Left lung (tissue), 10 donors: ENCODE measurements around the gene CCDC85C. TPM values are rescaled to one million over a fixed set of nuclear protein-coding genes. Genes with fewer than 3 reads are reported as not detected.
A peak's percentile ranks its signal among the peaks of the same experiment; 100 is the strongest.

Experiments used
- ATAC-seq: fragments of 200-7000 bp; cut with Tn5 transposase; one replicate; pipeline ENCODE4 v1.9.1; 2020; ENCODE audit warnings: moderate library complexity
- DNase-seq, 4 donors: peaks; one replicate each; pipeline ENCODE4 v3.0.0-alpha.2; 2013 to 2020
- H3K27ac ChIP-seq, 2 donors: fragments of 200-600 bp; sonication (generic) in 1 of 2; one replicate each; pipeline versions ENCODE4 v1.5.0 to v1.8.0; 2020 to 2021
- H3K27me3 ChIP-seq, 2 donors: fragments of 200-600 bp; sonication (generic) in 1 of 2; one replicate each; pipeline versions ENCODE4 v1.5.0 to v1.8.0; 2020 to 2021
- H3K36me3 ChIP-seq, 2 donors: fragments of 200-600 bp; sonication (generic) in 1 of 2; one replicate each; pipeline versions ENCODE4 v1.5.0 to v1.8.0; 2020 to 2021
- H3K4me1 ChIP-seq, 2 donors: fragments of 200-600 bp; one replicate each; pipeline ENCODE4 v1.8.0; 2021
- H3K4me3 ChIP-seq, 2 donors: fragments of 200-600 bp; sonication (generic) in 1 of 2; one replicate each; pipeline versions ENCODE4 v1.5.0 to v1.8.0; 2020 to 2021; ENCODE audit warnings: mild to moderate bottlenecking in 1 of 2
- H3K9me3 ChIP-seq, 2 donors: fragments of 200-600 bp; sonication (generic) in 1 of 2; one replicate each; pipeline versions ENCODE4 v1.5.0 to v1.8.0; 2020 to 2021
- intact Hi-C, 2 donors: fragments of 100-400 bp; cut with DNase I; formaldehyde crosslinking; loops; one replicate each; pipeline versions ENCODE4 v1.11.2 to v1.14.2; 2022
- polyA plus RNA-seq, 6 donors: library from polyadenylated mRNA; unstranded; fragments of 120-200 nt; gene quantifications; one replicate each; pipeline ENCODE4 v1.2.1, GENCODE V29; 2013; ENCODE audit not compliant: insufficient read length in 6 of 6
- total RNA-seq, 2 donors: library from RNA; stranded (reverse); fragmentation: NEBNext Ultra II Directional; extraction: Animal tissue kit (Norgen Biotek cat#: 25700); gene quantifications; one replicate each; pipeline ENCODE4 v1.2.1, GENCODE V29; 2021
- TF ChIP-seq, protein P1 (sequence below), 2 donors: fragments of 200-600 bp; sonication (generic) in 1 of 2; IDR thresholded peaks; one replicate each; pipeline versions ENCODE4 v1.5.0 to v1.8.0; 2021; ENCODE audit warnings: antibody characterized with exemption in 2 of 2
- donor health status: DM: no; HTN: yes; CAD: no.
- donor health status: DM: no; HTN: no; CAD: no.

The CCDC85C gene
- total and polyA plus RNA-seq, 8 donors = 6.3 to 19.0 (median 13.2) TPM

DNA sequence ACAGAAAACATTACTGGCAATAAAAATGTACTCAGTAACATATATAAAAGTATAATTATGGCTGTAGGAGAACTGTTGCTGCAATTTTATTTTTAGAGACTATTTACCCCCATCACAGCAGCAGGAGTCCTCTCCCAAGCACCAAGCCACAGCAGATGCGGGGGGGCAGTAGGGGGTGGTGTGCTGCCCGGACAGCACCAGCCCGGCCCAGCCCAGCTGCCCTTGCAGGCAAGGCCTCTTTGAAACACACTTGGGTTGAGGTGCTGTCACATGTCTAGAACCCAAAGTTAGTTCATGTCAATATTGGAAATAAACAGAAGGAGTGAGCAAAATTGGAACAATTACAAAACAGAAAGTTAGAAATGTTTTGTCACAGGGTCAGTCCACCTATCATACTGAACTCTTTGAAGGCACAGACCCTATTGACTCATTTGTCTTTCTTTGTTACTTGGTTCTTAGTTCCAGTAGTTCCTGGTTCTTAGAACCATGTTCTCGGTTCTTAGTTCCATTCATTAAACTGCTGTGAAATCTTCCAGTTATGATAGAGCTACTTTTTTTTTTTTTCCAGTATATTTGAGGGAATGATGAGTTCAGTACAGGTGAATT, 100.1 kb downstream of the CCDC85C start:
- ATAC-seq = no peak
- Histone ChIP-seq H3K4me1 (no peaks in the 10 kb centered on the region), H3K27ac (no peak overlapping the region), H3K9me3 (no peaks in the 10 kb centered on the region), H3K4me3 (no peak overlapping the region), H3K27me3 (no peaks in the 10 kb centered on the region), H3K36me3 (peaks cover 0 to 99% of the 10 kb centered on the region in 2 donors)
- TF ChIP-seq, protein P1, sequence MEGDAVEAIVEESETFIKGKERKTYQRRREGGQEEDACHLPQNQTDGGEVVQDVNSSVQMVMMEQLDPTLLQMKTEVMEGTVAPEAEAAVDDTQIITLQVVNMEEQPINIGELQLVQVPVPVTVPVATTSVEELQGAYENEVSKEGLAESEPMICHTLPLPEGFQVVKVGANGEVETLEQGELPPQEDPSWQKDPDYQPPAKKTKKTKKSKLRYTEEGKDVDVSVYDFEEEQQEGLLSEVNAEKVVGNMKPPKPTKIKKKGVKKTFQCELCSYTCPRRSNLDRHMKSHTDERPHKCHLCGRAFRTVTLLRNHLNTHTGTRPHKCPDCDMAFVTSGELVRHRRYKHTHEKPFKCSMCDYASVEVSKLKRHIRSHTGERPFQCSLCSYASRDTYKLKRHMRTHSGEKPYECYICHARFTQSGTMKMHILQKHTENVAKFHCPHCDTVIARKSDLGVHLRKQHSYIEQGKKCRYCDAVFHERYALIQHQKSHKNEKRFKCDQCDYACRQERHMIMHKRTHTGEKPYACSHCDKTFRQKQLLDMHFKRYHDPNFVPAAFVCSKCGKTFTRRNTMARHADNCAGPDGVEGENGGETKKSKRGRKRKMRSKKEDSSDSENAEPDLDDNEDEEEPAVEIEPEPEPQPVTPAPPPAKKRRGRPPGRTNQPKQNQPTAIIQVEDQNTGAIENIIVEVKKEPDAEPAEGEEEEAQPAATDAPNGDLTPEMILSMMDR (IDR thresholded peaks at IDR 0.05) = no peak
- peak in 1 of 4 donors; percentile 61 for DNase-seq
- intact Hi-C loops = no loop called here

DNA sequence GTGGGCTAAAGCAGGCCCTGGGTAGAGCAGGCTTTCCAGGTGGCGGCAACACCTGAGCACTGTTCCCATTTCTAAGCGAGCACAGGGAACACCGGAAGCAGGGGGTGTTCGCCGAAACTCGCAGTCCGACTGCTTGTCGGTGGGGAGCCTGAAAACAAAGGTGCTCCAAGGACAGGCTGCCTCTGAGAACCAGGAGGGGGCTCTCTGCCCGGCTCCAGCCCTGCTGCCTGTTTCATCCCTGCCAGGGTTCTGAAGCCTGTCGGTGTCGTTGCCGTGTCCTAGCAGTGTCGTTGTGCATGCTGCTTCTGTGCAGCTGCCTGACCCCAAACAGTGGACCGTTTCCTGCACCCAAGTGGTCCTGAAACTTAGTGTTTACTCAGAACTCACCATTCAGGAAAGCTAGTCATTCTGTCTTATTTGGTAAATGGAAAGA, 101.0 kb downstream of the CCDC85C start:
- H3K4me1 ChIP-seq = no peaks in the 10 kb centered on the region
- ATAC-seq (no peak), DNase-seq (peak in 1 of 4 donors; percentile 55)
- H3K4me3 ChIP-seq = no peak overlapping the region
- intact Hi-C loops = no loop called here
- no peaks in the 10 kb centered on the region for H3K9me3 ChIP-seq
- no peaks in the 10 kb centered on the region for H3K27me3 ChIP-seq
- no peak overlapping the region for H3K27ac ChIP-seq
- TF ChIP-seq, protein P1 (IDR thresholded peaks at IDR 0.05) = no peak
- H3K36me3 ChIP-seq = peaks cover 0 to 99% of the 10 kb centered on the region in 2 donors

DNA sequence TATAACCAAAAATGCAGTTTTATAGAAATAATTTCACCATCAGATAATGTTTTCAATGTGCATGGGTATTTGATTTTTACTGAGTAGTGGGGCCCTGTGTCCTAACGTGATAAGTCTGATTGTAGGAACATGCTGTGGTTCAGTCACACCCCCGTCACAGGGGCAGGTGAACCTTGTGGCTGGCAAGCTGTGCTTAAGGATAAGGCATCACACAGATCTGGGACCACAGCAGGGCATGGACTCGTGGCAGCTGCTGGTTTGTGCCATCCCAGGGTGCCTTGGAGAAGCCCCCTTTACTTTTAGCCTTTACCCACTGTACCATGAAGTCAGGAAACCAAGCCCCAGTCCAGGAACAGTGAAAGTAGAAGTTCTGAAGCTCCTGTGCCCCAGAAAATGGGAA, 106.1 kb downstream of the CCDC85C start:
- intact Hi-C loops = no loop called here
- ATAC-seq (no peak), DNase-seq (no peak)
- H3K9me3 ChIP-seq = no peaks in the 10 kb centered on the region
- no peak overlapping the region for H3K27ac ChIP-seq
- H3K4me1 ChIP-seq = no peaks in the 10 kb centered on the region
- H3K4me3 ChIP-seq = no peak overlapping the region
- no peaks in the 10 kb centered on the region for H3K27me3 ChIP-seq
- TF ChIP-seq, protein P1 (IDR thresholded peaks at IDR 0.05) = no peak
- H3K36me3 ChIP-seq = peaks cover 5 to 98% of the 10 kb centered on the region in 2 donors

DNA sequence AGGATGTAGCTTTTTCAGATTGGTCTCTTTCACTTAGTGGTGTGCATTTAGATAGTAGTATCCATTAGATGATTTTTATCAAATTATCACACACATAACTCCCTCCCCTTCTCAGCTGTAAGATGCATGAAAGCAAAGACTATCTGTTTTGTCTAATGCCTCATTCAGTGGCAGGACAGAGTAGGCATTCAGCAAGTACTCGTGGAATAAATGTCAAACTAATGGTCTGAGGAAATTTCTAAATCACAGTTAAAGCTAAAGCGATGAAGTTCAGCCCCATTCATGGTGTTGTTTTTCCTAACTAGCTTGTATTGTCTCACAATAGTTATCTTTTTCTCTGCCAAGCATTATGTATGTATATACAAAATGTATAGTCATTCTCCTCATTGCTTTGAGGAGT, 106.7 kb downstream of the CCDC85C start:
- TF ChIP-seq, protein P1 (IDR thresholded peaks at IDR 0.05) = no peak
- ATAC-seq = no peak
- Histone ChIP-seq H3K4me1 (no peaks in the 10 kb centered on the region), H3K27me3 (no peaks in the 10 kb centered on the region), H3K9me3 (no peaks in the 10 kb centered on the region), H3K27ac (no peak overlapping the region), H3K36me3 (peaks cover 5 to 98% of the 10 kb centered on the region in 2 donors), H3K4me3 (no peak overlapping the region)
- no peak for DNase-seq
- intact Hi-C loops = no loop called here

DNA sequence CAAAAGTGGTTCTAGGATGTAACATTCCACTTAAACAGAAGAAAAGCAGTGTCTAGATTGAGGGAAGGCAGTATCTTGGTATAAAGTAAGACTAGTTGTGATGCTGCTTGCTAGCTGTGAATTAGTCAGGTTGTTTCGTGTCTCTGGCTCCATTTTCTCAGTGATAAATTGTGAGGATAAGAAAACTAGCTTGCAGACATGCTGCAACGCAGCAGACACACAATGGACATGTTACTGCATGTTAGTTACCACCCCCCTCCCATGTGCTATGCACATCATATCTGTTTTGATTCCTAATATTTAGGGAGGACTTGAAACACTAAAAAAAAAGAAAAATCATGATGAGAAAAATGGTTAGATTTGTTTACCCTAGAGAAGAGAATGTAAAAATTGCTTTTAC, 119.9 kb downstream of the CCDC85C start:
- DNase-seq (no peak), ATAC-seq (no peak)
- Histone ChIP-seq H3K36me3 (no peaks in the 10 kb centered on the region), H3K27me3 (no peaks in the 10 kb centered on the region), H3K9me3 (no peaks in the 10 kb centered on the region), H3K27ac (no peak overlapping the region), H3K4me3 (no peak overlapping the region), H3K4me1 (peaks cover 12 to 59% of the 10 kb centered on the region in 2 donors)
- intact Hi-C loops = no loop called here
- TF ChIP-seq, protein P1 (IDR thresholded peaks at IDR 0.05) = no peak
